ENCODE data around the gene MST1R.

Gene MST1R

DNA sequence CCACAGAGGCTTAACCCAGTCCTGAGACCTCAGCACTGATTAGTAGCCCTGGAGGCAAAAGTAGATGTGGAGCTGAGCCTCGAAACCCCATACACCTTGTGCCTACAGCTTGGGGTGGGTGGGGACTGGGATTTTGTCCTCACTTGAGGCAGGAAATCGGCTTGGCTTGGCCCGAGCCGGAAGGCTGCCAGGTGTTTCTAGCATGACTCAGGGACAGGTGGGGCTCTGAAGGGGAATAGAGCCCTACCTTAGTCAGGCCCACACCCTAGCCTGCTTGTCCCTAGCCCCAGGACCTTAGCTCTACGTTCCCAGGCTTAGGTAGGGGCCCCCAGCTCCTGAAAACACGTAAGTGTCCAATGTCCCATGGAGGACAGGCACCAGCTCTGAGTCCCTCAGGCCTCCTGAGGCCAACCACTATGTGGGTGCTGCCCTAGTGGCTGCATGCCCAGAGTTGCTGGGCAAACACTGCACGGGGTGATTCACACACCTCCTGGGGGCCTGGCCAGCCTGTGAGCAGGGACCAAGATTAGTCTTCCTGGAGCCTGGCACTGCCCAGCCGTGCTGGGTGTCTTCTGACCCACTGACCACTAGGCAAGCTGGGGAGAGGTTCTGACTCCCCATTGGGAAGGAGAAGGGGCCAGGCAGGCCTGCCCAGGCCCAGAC is 3.1 kb downstream of the MST1R start:
- TF ChIP-seq, protein P1, sequence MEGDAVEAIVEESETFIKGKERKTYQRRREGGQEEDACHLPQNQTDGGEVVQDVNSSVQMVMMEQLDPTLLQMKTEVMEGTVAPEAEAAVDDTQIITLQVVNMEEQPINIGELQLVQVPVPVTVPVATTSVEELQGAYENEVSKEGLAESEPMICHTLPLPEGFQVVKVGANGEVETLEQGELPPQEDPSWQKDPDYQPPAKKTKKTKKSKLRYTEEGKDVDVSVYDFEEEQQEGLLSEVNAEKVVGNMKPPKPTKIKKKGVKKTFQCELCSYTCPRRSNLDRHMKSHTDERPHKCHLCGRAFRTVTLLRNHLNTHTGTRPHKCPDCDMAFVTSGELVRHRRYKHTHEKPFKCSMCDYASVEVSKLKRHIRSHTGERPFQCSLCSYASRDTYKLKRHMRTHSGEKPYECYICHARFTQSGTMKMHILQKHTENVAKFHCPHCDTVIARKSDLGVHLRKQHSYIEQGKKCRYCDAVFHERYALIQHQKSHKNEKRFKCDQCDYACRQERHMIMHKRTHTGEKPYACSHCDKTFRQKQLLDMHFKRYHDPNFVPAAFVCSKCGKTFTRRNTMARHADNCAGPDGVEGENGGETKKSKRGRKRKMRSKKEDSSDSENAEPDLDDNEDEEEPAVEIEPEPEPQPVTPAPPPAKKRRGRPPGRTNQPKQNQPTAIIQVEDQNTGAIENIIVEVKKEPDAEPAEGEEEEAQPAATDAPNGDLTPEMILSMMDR (IDR thresholded peaks at IDR 0.05) = no peak
- TF ChIP-seq ZFX (IDR thresholded peaks at IDR 0.05; ENCODE audit: borderline replicate concordance) = no peak
- no peak overlapping the region for H3K27ac ChIP-seq

DNA sequence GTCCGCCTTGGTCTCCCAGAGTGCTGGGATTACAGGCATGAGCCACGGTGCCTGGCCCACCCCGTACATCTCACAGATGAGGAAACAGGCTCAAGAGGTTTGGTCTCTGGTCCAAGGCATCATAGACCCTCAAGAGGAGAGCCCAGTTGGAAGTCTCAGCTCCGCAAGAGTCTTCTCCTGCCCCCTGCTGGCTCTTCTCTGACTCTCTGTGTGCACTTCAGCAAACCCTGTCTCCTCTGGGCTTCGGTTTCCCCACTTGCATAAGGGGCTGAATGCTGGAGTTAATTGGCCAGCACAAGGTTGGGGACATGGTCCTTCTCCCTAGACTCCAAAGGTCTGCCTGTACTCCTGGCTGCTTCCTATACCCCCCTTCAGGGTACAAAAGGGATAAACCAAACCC is 3.9 kb downstream of the MST1R start:
- no peak overlapping the region for H3K27ac ChIP-seq
- no peak for TF ChIP-seq ZFX (IDR thresholded peaks at IDR 0.05; ENCODE audit: borderline replicate concordance)
- TF ChIP-seq, protein P1 (IDR thresholded peaks at IDR 0.05) = peak; percentile 15; the same call in 1 of the 2 replicates

DNA sequence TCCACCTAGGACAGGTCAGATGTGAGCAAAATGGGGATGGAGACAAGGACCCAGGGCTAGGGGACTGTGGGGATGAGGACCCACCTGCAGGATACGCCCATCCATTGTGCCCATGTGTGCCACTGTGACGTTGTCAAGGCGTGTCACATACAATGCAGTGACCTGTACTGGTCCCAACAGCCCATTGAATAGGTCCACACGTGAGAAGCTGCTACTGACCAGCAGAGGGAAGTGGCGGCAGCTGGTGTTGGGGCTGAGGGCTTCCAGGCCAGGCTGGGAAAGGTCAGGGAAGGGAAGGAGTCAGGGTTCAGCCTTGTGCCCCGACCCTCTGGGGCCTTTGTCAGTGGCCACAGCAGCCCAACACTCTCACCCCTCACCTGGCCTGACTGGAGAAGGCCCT is 4.7 kb downstream of the MST1R start:
- no peak overlapping the region for H3K27ac ChIP-seq
- TF ChIP-seq, protein P1 (IDR thresholded peaks at IDR 0.05) = no peak
- TF ChIP-seq ZFX (IDR thresholded peaks at IDR 0.05; ENCODE audit: borderline replicate concordance) = no peak

DNA sequence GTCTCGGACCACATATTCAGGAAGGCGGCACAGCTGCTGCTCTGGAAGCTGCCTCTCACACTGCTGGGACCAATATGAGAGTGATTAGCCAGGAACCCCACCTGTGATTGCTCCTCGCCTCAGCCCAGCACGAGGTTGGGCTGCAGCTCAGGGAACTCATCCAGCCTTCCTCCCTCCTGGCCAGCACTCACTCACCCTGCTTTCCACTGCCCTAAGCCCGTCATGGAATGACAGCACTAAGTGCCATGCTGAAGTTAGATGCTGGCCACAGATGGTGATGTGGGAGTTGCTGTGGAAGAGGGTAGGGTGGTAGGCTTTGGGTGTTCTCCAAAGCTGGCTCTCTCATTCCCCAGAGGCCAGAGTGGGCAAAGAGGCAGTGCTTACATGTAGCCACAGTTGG is 7.3 kb downstream of the MST1R start:
- no peak overlapping the region for H3K27ac ChIP-seq
- TF ChIP-seq, protein P1 (IDR thresholded peaks at IDR 0.05) = no peak
- TF ChIP-seq ZFX (IDR thresholded peaks at IDR 0.05; ENCODE audit: borderline replicate concordance) = no peak

DNA sequence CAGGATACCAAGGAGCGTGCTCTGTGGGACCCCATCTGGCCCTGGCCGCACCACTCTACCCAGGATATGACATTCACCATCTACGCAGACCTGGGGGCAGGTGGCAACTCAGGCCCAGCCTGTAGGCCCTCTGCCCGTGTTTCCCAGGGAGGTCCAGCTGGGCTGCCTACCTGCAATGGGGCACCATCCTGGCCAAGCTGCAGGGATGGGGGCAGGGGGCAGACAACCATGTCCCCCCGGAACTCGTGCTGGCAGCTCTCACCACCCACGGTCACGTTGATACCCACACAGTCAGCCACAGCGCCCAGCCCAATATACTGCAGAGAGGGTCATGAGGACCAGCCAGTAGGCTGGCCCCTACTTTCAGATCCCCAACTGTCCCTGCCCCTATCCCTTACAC is 7.9 kb downstream of the MST1R start:
- TF ChIP-seq ZFX (IDR thresholded peaks at IDR 0.05; ENCODE audit: borderline replicate concordance) = no peak
- TF ChIP-seq, protein P1 (IDR thresholded peaks at IDR 0.05) = no peak
- no peak overlapping the region for H3K27ac ChIP-seq

DNA sequence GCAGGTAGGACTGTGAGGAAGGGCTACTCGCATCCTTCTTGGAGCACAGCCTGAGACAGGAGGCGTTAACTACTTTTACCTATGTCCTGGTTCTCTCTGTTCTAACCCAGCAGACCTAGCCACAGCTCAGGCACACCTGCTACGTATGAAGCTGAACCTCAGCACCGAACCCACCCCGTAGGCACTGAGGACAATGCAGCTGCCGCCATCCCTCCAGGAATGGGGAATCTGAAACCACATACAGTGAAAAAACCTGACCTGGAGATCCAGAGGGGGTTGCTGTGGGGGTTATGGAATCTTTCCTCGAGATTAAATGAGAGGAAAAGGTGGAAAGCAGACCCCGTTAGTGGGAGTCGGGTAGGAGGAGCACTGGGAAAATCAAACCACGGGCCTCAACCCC is 14.4 kb downstream of the MST1R start:
- H3K27ac ChIP-seq = no peak overlapping the region
- TF ChIP-seq, protein P1 (IDR thresholded peaks at IDR 0.05) = no peak
- no peak for TF ChIP-seq ZFX (IDR thresholded peaks at IDR 0.05; ENCODE audit: borderline replicate concordance)

DNA sequence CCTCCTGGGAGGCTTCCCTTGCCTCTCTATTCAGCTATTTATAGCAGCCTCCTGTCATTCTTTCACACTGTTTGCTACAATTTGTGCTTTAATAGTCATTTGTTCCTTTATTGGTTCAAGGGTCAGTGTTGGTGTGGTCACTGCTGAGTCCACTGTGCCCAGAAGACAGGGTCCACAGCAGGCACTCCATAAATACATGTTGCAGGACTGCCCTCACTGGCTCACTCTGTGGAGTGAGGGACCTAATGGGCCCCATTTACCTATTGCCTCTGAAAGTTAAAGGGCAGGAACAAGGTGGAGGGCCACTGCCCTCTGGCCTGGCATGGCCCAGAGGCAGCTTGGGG is 16.8 kb downstream of the MST1R start:
- no peak overlapping the region for H3K27ac ChIP-seq
- no peak for TF ChIP-seq ZFX (IDR thresholded peaks at IDR 0.05; ENCODE audit: borderline replicate concordance)
- TF ChIP-seq, protein P1 (IDR thresholded peaks at IDR 0.05) = no peak
